HG03575 (cell line): ENCODE results near the gene WNT8A.

Experiments
- ATAC-seq: cut with Tn5 transposase; IDR thresholded peaks from one replicate; pipeline ENCODE4 v1.9.1; 2021; ENCODE audit not compliant: unreplicated experiment, insufficient number of reproducible peaks, low FRiP score; ENCODE audit errors: extremely low read depth

Gene WNT8A

GRCh38 chr5:138078006-138078643, 5.7 kb upstream of the WNT8A start:
- no peak for ATAC-seq

GRCh38 chr5:138082033-138082432, 1.8 kb upstream of the WNT8A start:
- ATAC-seq, result no peak

- no peak for ATAC-seq
Observed at GRCh38 chr5:138091685-138092084, 7.9 kb downstream of the WNT8A start.

DNA sequence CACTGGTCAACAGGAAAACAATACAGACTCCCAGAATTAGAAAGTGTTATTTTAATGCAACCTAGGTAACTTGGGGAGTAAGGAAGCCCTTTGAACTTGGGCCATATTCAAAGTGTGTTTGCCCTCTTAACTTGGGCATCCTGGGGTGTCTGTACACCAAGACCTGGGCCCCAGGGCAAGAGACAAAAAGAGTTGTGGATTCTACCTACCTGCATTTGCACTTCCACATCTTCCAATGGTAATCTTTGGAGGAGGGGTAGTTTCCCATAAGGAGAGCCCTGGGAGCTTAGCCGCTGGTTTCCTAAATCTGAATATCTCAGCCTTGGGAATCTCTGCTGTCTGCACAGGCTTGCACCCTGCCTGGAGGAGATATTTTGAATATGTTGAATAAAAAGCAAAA, 8.5 kb downstream of the WNT8A start:
- no peak for ATAC-seq

DNA sequence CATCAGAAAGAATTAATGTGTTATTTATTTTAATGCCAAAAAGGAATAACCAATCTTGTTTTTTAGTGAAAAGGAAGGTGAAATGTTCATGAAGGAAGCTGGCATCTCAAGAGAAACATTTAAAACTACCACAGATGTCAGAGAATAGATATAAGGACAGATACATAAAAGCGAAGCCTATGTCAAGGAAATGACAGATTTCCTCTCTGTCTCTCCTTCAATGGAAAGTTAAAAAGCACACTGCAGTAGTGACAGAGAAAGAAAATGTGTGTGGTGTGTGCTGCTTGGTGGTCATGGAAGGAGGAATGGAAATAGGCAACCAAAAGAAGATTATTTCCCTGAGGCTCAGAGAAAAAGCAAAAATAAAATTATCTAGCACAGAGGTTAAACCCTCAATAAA, 9.2 kb downstream of the WNT8A start:
- ATAC-seq, result no peak

- ATAC-seq, result no peak
Observed at GRCh38 chr5:138095100-138095907, 11.5 kb downstream of the WNT8A start.

- ATAC-seq, result no peak
Observed at GRCh38 chr5:138096363-138096762, 12.5 kb downstream of the WNT8A start.

- ATAC-seq, result no peak
Observed at GRCh38 chr5:138096997-138097828, 13.4 kb downstream of the WNT8A start.

- ATAC-seq, result no peak
Observed at GRCh38 chr5:138102454-138103318, 18.9 kb downstream of the WNT8A start.

- ATAC-seq, result no peak
Observed at GRCh38 chr5:138103319-138103637, 19.4 kb downstream of the WNT8A start.

DNA sequence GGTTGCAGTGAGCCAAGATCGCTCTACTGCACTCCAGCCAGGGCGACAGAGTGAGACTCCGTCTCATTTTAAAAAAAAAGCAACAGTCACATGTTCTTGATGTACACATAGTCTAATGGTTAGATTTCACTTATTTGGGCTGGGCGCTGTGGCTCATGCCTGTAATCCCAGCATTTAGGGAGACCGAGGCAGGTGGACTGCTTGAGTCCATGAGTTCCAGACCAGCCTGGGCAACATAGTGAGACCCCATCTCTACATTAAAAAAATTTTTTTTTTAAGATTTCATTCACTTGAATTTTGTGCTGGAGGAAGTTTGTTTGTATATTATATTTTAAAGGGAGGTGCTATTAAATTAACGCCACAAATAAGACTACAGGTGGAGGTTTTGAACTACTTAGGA, 21.9 kb downstream of the WNT8A start:
- ATAC-seq, result no peak

DNA sequence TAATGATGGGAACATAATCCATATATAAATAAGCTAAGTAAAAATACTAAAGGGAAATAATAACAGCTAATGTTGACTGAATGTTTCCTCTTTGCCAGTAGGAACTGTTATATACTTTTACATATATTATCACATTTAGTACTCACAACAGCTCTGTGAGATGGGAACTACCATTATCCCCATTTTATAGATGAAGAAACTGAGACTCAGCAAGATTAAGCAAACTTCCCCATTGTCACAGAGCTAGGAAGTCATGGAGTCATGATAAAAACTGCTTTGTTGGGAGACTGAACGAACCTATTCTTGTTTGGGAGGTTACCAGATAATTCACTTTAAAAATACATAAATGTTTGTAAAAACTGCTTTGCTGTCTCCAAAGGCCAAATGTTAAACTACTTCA, 23.4 kb downstream of the WNT8A start:
- ATAC-seq, result no peak

DNA sequence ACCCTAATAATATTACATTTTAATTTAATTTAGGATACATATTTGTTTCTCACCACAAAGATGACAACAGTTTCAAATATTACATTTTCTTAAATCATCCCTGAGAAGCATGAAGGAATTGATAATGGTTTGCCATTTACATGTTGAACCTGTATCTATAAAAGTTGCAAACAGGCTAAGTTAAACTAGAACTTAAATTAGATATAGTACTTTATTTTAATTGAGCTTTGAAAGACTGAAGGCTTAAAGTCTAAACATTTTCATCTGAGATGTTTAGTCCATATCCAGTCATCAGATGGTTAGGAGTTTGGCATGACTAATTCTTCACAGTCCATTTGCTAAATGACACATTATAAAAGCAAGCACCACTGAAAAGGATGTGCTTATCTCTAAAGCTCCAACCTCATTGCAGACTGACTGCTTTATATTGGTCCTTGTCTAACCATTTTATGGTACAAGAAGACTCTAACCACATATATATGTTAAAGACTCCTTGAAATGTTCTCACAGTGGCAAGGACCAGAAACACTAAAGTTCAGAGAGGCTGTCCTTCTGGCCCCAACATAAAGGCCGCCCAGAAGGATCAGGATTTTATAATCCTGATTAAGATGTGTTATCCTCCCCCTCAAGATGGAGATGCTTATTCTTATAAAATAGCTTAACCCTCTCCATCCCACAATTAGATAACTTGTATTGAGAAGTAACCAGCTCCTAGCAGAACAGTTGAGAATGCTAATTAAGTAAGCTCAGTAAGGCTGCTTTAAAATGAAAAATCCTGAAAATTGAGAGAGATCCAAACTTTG, 25.8 kb downstream of the WNT8A start:
- no peak for ATAC-seq

DNA sequence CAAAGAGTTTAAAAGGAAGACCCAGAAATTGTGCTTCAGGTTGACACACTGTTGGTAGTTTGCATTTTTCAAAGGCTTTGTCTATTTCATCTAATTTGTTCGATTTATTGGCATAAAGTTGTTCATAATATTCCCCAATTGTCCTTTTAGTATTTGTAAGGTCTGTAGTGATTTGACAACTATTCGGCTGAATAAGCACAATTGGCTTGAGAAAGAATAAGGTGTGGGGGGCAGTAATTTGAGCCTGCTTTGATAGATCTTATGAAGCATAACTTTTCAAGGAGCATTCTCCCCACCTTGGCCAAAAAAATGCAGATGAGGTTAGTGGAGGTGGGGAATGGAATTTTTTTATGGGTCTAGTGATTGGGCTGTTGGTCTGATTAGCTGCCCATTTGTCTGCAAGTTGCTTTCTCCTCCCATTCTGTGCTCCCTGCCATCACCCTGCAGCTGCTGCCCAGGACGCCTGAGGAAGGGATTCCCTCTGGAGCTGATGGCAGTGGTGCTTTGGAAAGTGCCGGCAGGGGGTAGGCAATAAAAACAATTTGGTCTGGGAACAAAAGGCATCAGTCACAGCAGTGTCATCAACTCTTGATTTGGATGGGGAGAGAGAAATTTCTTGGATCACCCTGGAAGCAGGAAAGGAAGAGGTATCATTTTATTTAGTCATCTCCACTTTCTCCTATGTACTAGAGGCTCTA, 26.6 kb downstream of the WNT8A start:
- ATAC-seq, result no peak

GRCh38 chr5:138111181-138111580, 27.3 kb downstream of the WNT8A start:
- no peak for ATAC-seq

DNA sequence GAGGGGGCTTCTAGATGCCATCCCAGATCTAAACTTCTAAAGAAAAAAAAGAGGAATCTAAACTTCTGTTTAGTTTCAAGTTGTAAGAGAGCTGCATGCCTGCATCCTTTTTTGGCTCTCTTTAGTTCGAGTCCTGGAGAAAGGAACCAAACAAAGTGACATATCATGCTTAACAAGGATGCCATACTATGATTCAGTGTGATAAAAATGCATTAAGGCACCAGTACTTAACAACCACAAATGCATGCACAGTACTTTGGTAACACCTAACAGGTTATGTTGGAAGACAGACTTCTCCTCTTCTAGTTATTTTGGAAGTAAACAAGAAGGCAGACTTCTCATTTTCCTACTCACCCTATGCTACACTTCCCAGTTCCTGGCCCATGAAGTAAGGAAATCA, 28.1 kb downstream of the WNT8A start:
- no peak for ATAC-seq

GRCh38 chr5:138115254-138115653, 31.4 kb downstream of the WNT8A start:
- ATAC-seq, result no peak

- ATAC-seq, result no peak
Observed at GRCh38 chr5:138128334-138128733, 44.5 kb downstream of the WNT8A start.
